GM08714 (cell line): ENCODE measurements around the gene UVRAG.

ENCODE experiments used
- H3K4me3 ChIP-seq: fragments of 200-500 bp; sonication (Bioruptor generic); 2 replicates; pipeline ENCODE4 v1.5.1; 2014; ENCODE audit warnings: mild to moderate bottlenecking, low read length, inconsistent platforms
- ZNF274 ChIP-seq: IDR thresholded peaks from 2 replicates; pipeline ENCODE4 v1.6.1; 2012; ENCODE audit warnings: mild to moderate bottlenecking, low read depth, low read length

The UVRAG gene

GRCh38 chr11:75778962-75779361, 36.0 kb upstream of the UVRAG start:
- no peak for TF ChIP-seq ZNF274
- H3K4me3 ChIP-seq: no peak overlapping the region

GRCh38 chr11:75779960-75780359, 35.0 kb upstream of the UVRAG start:
- H3K4me3 ChIP-seq: no peak overlapping the region
- no peak for TF ChIP-seq ZNF274

DNA sequence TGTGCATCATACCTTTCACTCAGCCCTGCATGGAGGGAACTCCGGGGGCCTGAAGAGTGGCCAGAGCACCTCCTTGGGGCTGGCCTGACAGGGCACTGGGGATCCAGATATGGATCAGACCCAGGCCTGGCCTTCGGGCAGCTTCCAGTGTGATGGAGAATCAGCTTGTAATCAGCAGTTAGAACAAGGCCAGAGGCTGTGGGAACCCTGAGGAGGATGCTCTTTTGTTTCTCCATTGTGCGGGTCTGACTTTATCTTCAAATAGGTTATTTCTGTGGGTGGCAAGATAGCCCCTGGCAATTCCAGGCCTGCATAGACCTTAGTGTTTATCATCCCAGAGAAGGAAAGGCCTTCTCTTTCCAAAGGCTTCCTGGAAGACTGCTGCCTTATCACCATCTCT, 34.1 kb upstream of the UVRAG start:
- no peak for TF ChIP-seq ZNF274
- H3K4me3 ChIP-seq: no peak overlapping the region

DNA sequence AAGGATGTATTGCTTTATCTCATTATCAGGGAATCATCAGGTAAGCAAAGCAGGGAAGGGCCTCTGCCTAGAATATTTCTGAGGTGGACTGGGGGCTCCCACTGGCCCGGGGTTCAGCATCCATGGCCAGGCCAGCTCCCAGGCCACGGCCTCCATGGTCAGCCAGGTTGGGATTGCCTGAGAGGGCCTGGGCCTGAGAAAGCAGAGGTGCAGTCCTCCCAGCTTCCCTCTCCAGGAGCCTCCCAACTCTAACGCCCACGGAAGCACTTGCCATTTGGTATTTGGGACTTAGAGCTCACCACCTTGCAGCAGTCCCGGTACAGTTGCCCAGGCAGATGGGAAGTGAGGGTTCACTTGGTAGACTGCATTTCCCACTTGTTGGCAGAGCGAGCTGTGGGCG, 33.7 kb upstream of the UVRAG start:
- no peak for TF ChIP-seq ZNF274
- H3K4me3 ChIP-seq: no peak overlapping the region

DNA sequence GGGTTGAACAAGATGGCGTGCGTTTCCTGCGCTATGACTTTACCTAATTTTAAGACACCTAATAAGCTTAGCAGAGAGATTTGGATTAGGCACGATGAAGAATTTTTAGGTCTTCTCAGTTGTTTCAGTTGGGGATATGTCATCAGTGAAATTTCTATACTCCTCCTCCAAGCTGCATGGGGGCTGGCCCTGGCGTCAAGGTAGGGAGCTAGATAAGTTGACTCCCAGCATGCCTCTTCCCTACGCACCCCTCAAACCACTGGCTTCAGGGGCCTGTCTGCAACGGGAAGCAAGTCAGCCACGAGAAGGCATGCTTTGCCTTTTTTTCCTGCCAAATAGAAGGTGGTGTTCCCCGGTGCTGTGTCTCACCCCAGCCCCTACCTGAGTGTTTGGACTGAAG, 33.2 kb upstream of the UVRAG start:
- H3K4me3 ChIP-seq: no peak overlapping the region
- TF ChIP-seq ZNF274: no peak

GRCh38 chr11:75782540-75783263, 32.3 kb upstream of the UVRAG start:
- no peak overlapping the region for H3K4me3 ChIP-seq
- TF ChIP-seq ZNF274: no peak

DNA sequence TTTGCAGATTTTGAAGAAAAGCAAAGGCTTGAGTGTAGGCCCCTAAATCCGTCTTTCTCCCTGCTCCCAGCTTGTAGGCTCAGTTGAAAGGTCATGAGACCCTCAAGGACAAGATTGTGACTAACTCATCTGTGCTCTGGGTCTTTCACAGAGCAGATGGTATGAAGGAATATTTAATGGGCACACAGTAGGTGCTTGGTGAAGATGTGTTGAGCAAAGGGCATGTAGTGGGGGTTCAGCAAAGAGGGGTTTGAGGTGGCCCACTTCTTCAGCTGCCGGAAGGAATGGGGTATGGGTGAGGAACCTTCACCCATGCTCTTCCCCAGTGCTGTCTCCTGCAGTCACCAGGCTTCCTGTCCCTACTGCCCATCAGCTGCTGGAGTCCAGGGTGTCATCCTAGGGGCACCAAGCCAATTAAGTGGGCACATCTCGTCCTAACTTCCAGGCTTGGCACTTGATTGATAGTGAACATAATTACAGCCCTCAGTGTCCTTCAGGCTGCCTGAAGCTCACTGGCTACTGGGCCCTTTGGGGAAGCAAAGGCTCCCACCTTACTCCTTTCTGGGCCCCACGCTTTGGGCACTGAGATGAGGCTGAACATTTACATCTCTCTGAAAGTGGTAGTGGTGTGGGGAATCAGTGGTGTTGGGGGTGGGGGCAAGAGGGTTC, 31.5 kb upstream of the UVRAG start:
- no peak overlapping the region for H3K4me3 ChIP-seq
- no peak for TF ChIP-seq ZNF274

DNA sequence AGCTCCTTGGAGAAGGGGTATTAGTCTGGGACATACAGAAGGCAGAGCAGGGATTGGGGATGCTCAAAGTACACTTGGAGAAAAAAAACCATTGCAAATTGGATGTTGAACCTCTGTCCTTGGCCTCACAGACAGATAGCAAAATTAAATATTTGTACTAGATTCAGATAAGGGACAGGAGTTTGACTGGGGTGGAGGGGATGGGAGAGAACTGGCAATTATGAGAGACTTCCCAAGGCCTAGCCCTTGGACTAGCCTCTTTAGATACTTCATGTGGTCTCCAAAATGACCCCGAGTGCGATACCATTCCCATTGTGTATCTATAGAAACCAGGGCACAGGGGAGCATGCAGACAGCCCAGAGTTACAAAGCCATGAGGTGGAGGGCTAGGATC, 30.9 kb upstream of the UVRAG start:
- no peak overlapping the region for H3K4me3 ChIP-seq
- no peak for TF ChIP-seq ZNF274

GRCh38 chr11:75784506-75784905, 30.5 kb upstream of the UVRAG start:
- no peak overlapping the region for H3K4me3 ChIP-seq
- no peak for TF ChIP-seq ZNF274

GRCh38 chr11:75785187-75785586, 29.8 kb upstream of the UVRAG start:
- H3K4me3 ChIP-seq: no peak overlapping the region
- TF ChIP-seq ZNF274: no peak

DNA sequence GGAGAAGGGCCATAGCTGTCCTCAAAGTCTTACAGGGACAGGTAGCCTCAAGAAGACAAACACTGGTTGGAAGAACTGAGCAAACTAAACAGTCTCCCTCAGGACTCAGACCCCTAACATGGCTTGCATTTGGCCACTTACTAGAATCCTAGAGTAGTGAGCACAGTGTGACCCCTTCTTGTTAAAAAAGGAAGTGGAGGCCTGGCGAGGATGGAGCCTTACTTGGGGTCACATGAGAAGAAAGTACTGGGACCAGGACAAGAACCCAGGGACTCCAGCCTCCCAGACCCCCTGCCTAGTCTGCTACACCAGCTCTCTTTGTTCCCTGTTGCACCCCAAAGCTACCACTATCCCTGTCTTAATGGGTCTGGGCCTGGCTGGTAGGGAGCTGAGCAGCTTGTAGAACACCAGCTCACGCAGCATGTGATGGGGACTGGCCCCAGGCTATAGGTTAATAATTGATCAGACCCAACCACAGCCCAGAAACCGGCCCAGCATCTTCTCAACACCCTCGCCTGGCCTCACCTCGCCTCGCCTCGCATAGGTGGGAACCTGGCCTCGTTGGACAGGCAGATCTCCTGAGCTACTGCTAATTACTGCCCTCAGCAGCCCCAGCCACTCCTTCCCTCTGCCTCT, 28.8 kb upstream of the UVRAG start:
- no peak for TF ChIP-seq ZNF274
- no peak overlapping the region for H3K4me3 ChIP-seq

DNA sequence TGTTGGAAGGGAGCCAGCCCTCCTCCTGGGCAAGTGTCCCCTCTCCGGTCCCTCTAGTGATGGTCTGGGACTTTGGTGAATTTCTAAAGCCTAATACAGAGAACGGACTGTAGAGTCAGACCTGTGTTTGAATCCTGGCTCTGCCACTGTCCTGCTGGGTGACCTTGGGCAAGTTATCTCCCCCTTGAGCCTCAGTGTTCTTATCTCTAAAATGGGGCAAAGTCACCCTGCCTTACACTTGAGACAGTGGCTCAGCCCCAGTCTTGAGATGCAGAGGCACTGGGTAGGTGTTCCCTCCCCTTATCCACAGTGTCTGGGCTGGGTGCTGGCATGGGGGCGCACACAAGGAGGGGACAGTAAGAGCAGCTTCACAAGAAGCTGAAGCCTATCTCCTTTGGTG, 25.5 kb upstream of the UVRAG start:
- TF ChIP-seq ZNF274: no peak

DNA sequence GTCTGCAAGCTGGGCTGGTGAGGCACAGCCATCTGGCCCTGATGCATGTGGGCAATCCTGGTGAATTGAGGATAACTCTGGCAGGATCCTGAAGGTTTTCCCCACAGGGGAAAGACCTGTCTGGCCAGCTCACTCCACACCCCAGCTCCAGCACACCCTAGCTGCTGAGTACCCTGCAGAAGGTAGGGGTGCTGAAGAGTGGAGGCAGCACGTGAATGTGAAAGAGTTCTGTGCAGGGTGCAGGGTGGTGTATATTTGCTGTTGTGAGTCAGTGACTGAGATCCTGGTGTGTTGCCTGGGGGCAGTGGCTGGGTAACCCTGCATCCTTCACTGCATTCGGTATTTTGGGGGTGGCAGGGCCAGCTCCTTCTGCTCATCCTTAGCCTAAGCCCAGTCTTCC, 24.0 kb upstream of the UVRAG start:
- TF ChIP-seq ZNF274: no peak
- no peak overlapping the region for H3K4me3 ChIP-seq

More for the DNA sequence above, 25.5 kb upstream of the UVRAG start:
- no peak overlapping the region for H3K4me3 ChIP-seq

- no peak for TF ChIP-seq ZNF274
- H3K4me3 ChIP-seq: no peak overlapping the region
Measured at GRCh38 chr11:75792127-75792731, 22.8 kb upstream of the UVRAG start.
